ENCODE data around the gene CBX4.

- no peak for TF ChIP-seq CTCF (IDR thresholded peaks at IDR 0.05)
- no peak for TF ChIP-seq POLR2AphosphoS5 (IDR thresholded peaks at IDR 0.05)
Observed at GRCh38 chr17:79887451-79887991, 48.3 kb upstream of the CBX4 start.
